Stomach (tissue), 9 donors: Measurements from ENCODE around the gene ASTN1. TPM values are rescaled to one million over a fixed set of nuclear protein-coding genes. Genes with fewer than 3 reads are reported as not detected.

Source experiments
- DNase-seq, 2 donors: peaks; one replicate each; pipeline versions ENCODE4 v3.0.0 to v3.0.0-alpha.2; 2013 to 2019
- H3K27ac ChIP-seq, 5 donors: fragments of 200-600 bp in 4 of 5; sonication (generic) in 4 of 5; one replicate each; pipeline ENCODE4 v1.5.1; 2013 to 2019; ENCODE audit warnings: mild to moderate bottlenecking in 1 of 5, moderate library complexity in 1 of 5
- H3K27me3 ChIP-seq, 3 donors: fragments of 200-600 bp; sonication (generic); one replicate each; pipeline ENCODE4 v1.5.1; 2017 to 2019; ENCODE audit warnings: mixed run types in 1 of 3
- H3K36me3 ChIP-seq, 4 donors: fragments of 200-600 bp; sonication (generic); 1 replicate in 3 of 4; 2 replicates in 1 of 4; pipeline ENCODE4 v1.5.1; 2016 to 2019
- H3K4me1 ChIP-seq, 4 donors: fragments of 200-600 bp; sonication (generic); one replicate each; pipeline ENCODE4 v1.5.1; 2016 to 2019
- H3K4me3 ChIP-seq, 4 donors: fragments of 200-600 bp; sonication (generic) in 3 of 4; one replicate each; pipeline ENCODE4 v1.5.1; 2016 to 2019; ENCODE audit warnings: mild to moderate bottlenecking in 1 of 4
- H3K9me3 ChIP-seq, 4 donors: fragments of 200-600 bp; sonication (generic); one replicate each; pipeline ENCODE4 v1.5.1; 2016 to 2019
- CTCF ChIP-seq, 7 experiments: fragments of 450-650 bp in 4 of 7; fragments of 200-600 bp in 3 of 7; sonication (generic) in 3 of 7; IDR thresholded peaks; one replicate each; pipeline ENCODE4 v1.5.1; 2016 to 2019; ENCODE audit warnings: antibody characterized with exemption in 7 of 7, control low read depth in 2 of 7, mild to moderate bottlenecking in 1 of 7
- EP300 ChIP-seq: sonication (generic); formaldehyde crosslinking; IDR thresholded peaks from one replicate; pipeline ENCODE4 v1.6.1; 2017; ENCODE audit warnings: antibody characterized with exemption
- POLR2A ChIP-seq, 4 donors: fragments of 450-650 bp; IDR thresholded peaks; one replicate each; pipeline ENCODE4 v1.6.1; 2016; ENCODE audit warnings: antibody characterized with exemption in 4 of 4, control low read depth in 2 of 4, mild to moderate bottlenecking in 1 of 4, moderate library complexity in 1 of 4
- POLR2AphosphoS5 ChIP-seq, 3 donors: sonication (generic); formaldehyde crosslinking; IDR thresholded peaks; one replicate each; pipeline ENCODE4 v1.6.1; 2016; ENCODE audit warnings: antibody characterized with exemption in 3 of 3
- WGBS, 5 donors: extraction: QIAGEN DNeasy Blood & Tissue Kit in 3 of 5; methylation state at CpG; one replicate each; pipeline versions ENCODE4 v1.1.5 to v1.1.7; 2013 to 2018; 5-methylcytosine and 5-hydroxymethylcytosine counted together
- intact Hi-C: fragments of 100-400 bp; cut with DNase I; formaldehyde crosslinking; loops from one replicate; pipeline ENCODE4 v1.15.1; 2023; ENCODE audit warnings: low total_unique reads
- polyA plus RNA-seq, 3 donors: library from polyadenylated mRNA; stranded (reverse); fragments of 200-250 nt; gene quantifications; one replicate each; pipeline ENCODE4 v1.2.3, GENCODE V29; 2013
- total RNA-seq, 5 donors: library from RNA; depleted of rRNA; stranded (reverse); fragments of >200 nt; gene quantifications; one replicate each; pipeline versions ENCODE4 v1.1.0 to v1.2.3, GENCODE V29; 2014 to 2016
- donor health status: healthy with polysubstance abuse.
- donor health status: Bipolar disorder and iron deficiency.
- donor health status: healthy.

Gene ASTN1
- total and polyA plus RNA-seq, 8 donors, result 0.13 to 2.4 (median 0.51) TPM; not detected in 4

- intact Hi-C loops, result no loop called here
- Histone ChIP-seq H3K36me3 (no peaks in the 10 kb centered on the region), H3K4me3 (no peak overlapping the region), H3K9me3 (no peaks in the 10 kb centered on the region), H3K4me1 (no peaks in the 10 kb centered on the region), H3K27ac (no peak overlapping the region), H3K27me3 (no peaks in the 10 kb centered on the region)
- TF ChIP-seq CTCF (IDR thresholded peaks at IDR 0.05) (no peak), POLR2AphosphoS5 (IDR thresholded peaks at IDR 0.05) (no peak), EP300 (no peak), POLR2A (IDR thresholded peaks at IDR 0.05) (no peak)
- no peak for DNase-seq
- 40 to 47% (median 46%) methylated on average over 2 of the region's 2 CpGs for WGBS, 5 donors
Measured at GRCh38 chr1:177065430-177065829, 99.1 kb downstream of the ASTN1 start.

DNA sequence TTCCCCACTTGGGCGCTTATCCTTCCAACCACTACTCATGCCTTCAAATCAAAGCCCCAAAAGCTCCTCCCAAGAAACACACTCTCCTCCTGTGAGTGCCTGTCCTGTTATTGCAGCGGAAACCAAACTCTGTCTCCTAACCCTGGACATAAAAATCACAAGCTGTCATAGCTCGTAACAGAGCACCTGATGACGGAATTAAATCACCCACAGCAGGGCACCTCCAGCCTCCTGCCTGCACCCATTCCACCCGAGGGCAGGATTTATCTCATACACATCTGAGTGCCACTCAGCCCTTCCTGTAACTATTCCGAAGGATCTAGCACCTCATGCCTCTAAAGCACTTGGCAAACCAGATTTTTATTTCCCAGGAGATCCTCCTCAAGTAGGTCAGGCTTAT lies 100.9 kb downstream of the ASTN1 start:
- 76 to 83% (median 80%) methylated on average over 6 of the region's 6 CpGs for WGBS, 5 donors
- no peak overlapping the region for H3K4me3 ChIP-seq
- TF ChIP-seq POLR2A (IDR thresholded peaks at IDR 0.05), result no peak
- no peak for TF ChIP-seq POLR2AphosphoS5 (IDR thresholded peaks at IDR 0.05)
- no peak for TF ChIP-seq CTCF (IDR thresholded peaks at IDR 0.05)
- TF ChIP-seq EP300, result no peak
- intact Hi-C loops, result no loop called here
- H3K36me3 ChIP-seq, result no peaks in the 10 kb centered on the region
- H3K27me3 ChIP-seq, result no peaks in the 10 kb centered on the region
- no peaks in the 10 kb centered on the region for H3K9me3 ChIP-seq
- DNase-seq, result no peak
- no peak overlapping the region for H3K27ac ChIP-seq
- no peaks in the 10 kb centered on the region for H3K4me1 ChIP-seq

DNA sequence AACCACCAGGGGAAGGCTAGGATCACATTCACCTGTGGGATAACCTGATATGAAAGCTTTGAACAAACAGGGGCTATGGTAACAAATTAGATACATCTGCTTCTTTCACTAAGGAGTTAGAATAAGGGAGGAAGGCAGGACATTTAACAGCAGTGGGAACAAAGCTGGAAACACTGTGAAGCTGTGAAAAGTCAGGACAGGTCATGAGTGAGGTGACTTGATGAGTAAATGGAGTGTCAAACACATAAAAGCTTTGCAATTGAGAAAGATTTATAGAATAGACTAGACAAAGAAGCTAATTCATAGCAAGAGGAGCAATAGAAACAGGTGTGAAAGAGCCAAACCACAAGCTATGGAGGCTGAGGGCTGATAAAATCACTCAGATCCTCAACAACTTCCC lies 110.0 kb downstream of the ASTN1 start:
- Histone ChIP-seq H3K4me1 (no peaks in the 10 kb centered on the region), H3K27ac (no peak overlapping the region), H3K9me3 (no peaks in the 10 kb centered on the region), H3K36me3 (no peaks in the 10 kb centered on the region), H3K4me3 (no peak overlapping the region), H3K27me3 (no peaks in the 10 kb centered on the region)
- no peak for DNase-seq
- TF ChIP-seq POLR2AphosphoS5 (IDR thresholded peaks at IDR 0.05) (no peak), CTCF (IDR thresholded peaks at IDR 0.05) (no peak), POLR2A (IDR thresholded peaks at IDR 0.05) (no peak), EP300 (no peak)
- intact Hi-C loops, result no loop called here

DNA sequence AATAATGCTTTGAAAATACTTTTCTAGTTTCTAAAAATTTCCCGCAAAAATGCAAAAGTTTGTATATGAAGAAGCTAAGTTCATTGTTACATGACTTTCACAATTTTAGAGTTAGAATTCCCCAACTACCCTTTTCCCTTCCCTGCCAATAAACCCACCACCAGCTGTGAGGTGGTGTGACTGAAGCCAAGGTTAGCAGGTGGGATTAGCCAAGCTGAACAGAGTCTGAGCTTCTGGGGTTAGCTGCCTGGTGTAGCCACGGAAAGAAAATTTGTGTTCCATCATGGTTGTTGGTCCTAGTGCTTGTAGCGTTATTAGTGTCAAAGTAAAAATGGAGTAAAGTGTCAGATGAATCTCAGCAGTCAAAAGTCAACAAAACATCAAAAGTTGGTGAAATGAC lies 110.9 kb downstream of the ASTN1 start:
- H3K27ac ChIP-seq, result no peak overlapping the region
- H3K36me3 ChIP-seq, result no peaks in the 10 kb centered on the region
- no peak for TF ChIP-seq POLR2A (IDR thresholded peaks at IDR 0.05)
- TF ChIP-seq CTCF (IDR thresholded peaks at IDR 0.05), result no peak
- TF ChIP-seq EP300, result no peak
- no peak for TF ChIP-seq POLR2AphosphoS5 (IDR thresholded peaks at IDR 0.05)
- no peaks in the 10 kb centered on the region for H3K9me3 ChIP-seq
- H3K4me1 ChIP-seq, result no peaks in the 10 kb centered on the region
- H3K4me3 ChIP-seq, result no peak overlapping the region
- intact Hi-C loops, result no loop called here
- no peaks in the 10 kb centered on the region for H3K27me3 ChIP-seq
- 75 to 84% (median 78%) methylated on average over 3 of the region's 3 CpGs for WGBS, 5 donors
- DNase-seq, result no peak
